G401 (cell line): ENCODE data around the gene SGPP2. TPM values are rescaled to one million over a fixed set of nuclear protein-coding genes. Genes with fewer than 3 reads are reported as not detected.

ENCODE experiments used
- DNase-seq: peaks from one replicate; pipeline ENCODE4 v3.0.0-alpha.2; 2015; ENCODE audit warnings: low spot score
- in situ Hi-C: cut with HindIII; loops from 2 replicates; pipeline ENCODE4 v1.10.0; 2016; ENCODE audit warnings: low sequenced_read_pairs, mixed read lengths
- total RNA-seq: library from RNA; depleted of rRNA; stranded (reverse); fragments of >200 nt; shearing (Covaris generic); gene quantifications from 2 replicates; pipeline ENCODE4 v1.2.3, GENCODE V29; 2014; rRNA removed

SGPP2 gene
- total RNA-seq, 1 experiment from 2014 or later = not detected

GRCh38 chr2:222608081-222608480, 183.7 kb downstream of the SGPP2 start:
- no peak for DNase-seq
- in situ Hi-C loops = loop anchor here (25.0 kb wide), 1 partner anchor 296 kb away; a partner anchor contains a TSS

GRCh38 chr2:222609381-222609780, 185.0 kb downstream of the SGPP2 start:
- no peak for DNase-seq
- in situ Hi-C loops = loop anchor here (25.0 kb wide), 1 partner anchor 297 kb away; a partner anchor contains a TSS

Other genes with a start within 250 kb of the SGPP2 start
- gene PAX3, start 125.5 kb upstream of the SGPP2 start, total RNA-seq = not detected in 2 replicates
- gene FARSB, start 231.5 kb downstream of the SGPP2 start, total RNA-seq = 7.1 and 11.0 TPM in 2 replicates
- not detected in 2 replicates for gene MOGAT1, start 247.1 kb downstream of the SGPP2 start, total RNA-seq